Stomach (tissue), 9 donors: ENCODE results near the gene GPRASP2. TPM values are rescaled to one million over a fixed set of nuclear protein-coding genes. Genes with fewer than 3 reads are reported as not detected.

ENCODE experiments used
- DNase-seq, 2 donors: peaks; one replicate each; pipeline versions ENCODE4 v3.0.0 to v3.0.0-alpha.2; 2013 to 2019
- H3K27ac ChIP-seq, 5 donors: fragments of 200-600 bp in 4 of 5; sonication (generic) in 4 of 5; one replicate each; pipeline ENCODE4 v1.5.1; 2013 to 2019; ENCODE audit warnings: mild to moderate bottlenecking in 1 of 5, moderate library complexity in 1 of 5
- H3K27me3 ChIP-seq, 3 donors: fragments of 200-600 bp; sonication (generic); one replicate each; pipeline ENCODE4 v1.5.1; 2017 to 2019; ENCODE audit warnings: mixed run types in 1 of 3
- H3K36me3 ChIP-seq, 4 donors: fragments of 200-600 bp; sonication (generic); 1 replicate in 3 of 4; 2 replicates in 1 of 4; pipeline ENCODE4 v1.5.1; 2016 to 2019
- H3K4me1 ChIP-seq, 4 donors: fragments of 200-600 bp; sonication (generic); one replicate each; pipeline ENCODE4 v1.5.1; 2016 to 2019
- H3K4me3 ChIP-seq, 4 donors: fragments of 200-600 bp; sonication (generic) in 3 of 4; one replicate each; pipeline ENCODE4 v1.5.1; 2016 to 2019; ENCODE audit warnings: mild to moderate bottlenecking in 1 of 4
- H3K9me3 ChIP-seq, 4 donors: fragments of 200-600 bp; sonication (generic); one replicate each; pipeline ENCODE4 v1.5.1; 2016 to 2019
- EP300 ChIP-seq: sonication (generic); formaldehyde crosslinking; IDR thresholded peaks from one replicate; pipeline ENCODE4 v1.6.1; 2017; ENCODE audit warnings: antibody characterized with exemption
- POLR2A ChIP-seq, 4 donors: fragments of 450-650 bp; IDR thresholded peaks; one replicate each; pipeline ENCODE4 v1.6.1; 2016; ENCODE audit warnings: antibody characterized with exemption in 4 of 4, control low read depth in 2 of 4, mild to moderate bottlenecking in 1 of 4, moderate library complexity in 1 of 4
- POLR2AphosphoS5 ChIP-seq, 3 donors: sonication (generic); formaldehyde crosslinking; IDR thresholded peaks; one replicate each; pipeline ENCODE4 v1.6.1; 2016; ENCODE audit warnings: antibody characterized with exemption in 3 of 3
- WGBS, 5 donors: extraction: QIAGEN DNeasy Blood & Tissue Kit in 3 of 5; methylation state at CpG; one replicate each; pipeline versions ENCODE4 v1.1.5 to v1.1.7; 2013 to 2018; 5-methylcytosine and 5-hydroxymethylcytosine counted together
- intact Hi-C: fragments of 100-400 bp; cut with DNase I; formaldehyde crosslinking; loops from one replicate; pipeline ENCODE4 v1.15.1; 2023; ENCODE audit warnings: low total_unique reads
- polyA plus RNA-seq, 3 donors: library from polyadenylated mRNA; stranded (reverse); fragments of 200-250 nt; gene quantifications; one replicate each; pipeline ENCODE4 v1.2.3, GENCODE V29; 2013
- total RNA-seq, 5 donors: library from RNA; depleted of rRNA; stranded (reverse); fragments of >200 nt; gene quantifications; one replicate each; pipeline versions ENCODE4 v1.1.0 to v1.2.3, GENCODE V29; 2014 to 2016
- TF ChIP-seq, protein P1 (sequence below), 7 experiments: fragments of 450-650 bp in 4 of 7; fragments of 200-600 bp in 3 of 7; sonication (generic) in 3 of 7; IDR thresholded peaks; one replicate each; pipeline ENCODE4 v1.5.1; 2016 to 2019; ENCODE audit warnings: antibody characterized with exemption in 7 of 7, control low read depth in 2 of 7, mild to moderate bottlenecking in 1 of 7
- donor health status: healthy with polysubstance abuse.
- donor health status: Bipolar disorder and iron deficiency.
- donor health status: healthy.

The GPRASP2 gene
- total and polyA plus RNA-seq, 8 donors, result 0.58 to 32.1 (median 2.7) TPM; not detected in 1

- Histone ChIP-seq H3K4me3 (no peak overlapping the region), H3K9me3 (peaks cover 0 to under 1% (median 0%) of the 10 kb centered on the region in 4 donors), H3K36me3 (no peaks in the 10 kb centered on the region), H3K4me1 (peaks cover 0 to 8% (median 5%) of the 10 kb centered on the region in 4 donors), H3K27me3 (peaks cover 0 to 17% (median 5%) of the 10 kb centered on the region in 3 donors), H3K27ac (no peak overlapping the region)
- no peak for TF ChIP-seq POLR2A (IDR thresholded peaks at IDR 0.05)
- TF ChIP-seq POLR2AphosphoS5 (IDR thresholded peaks at IDR 0.05), result no peak
- TF ChIP-seq EP300, result no peak
- TF ChIP-seq, protein P1, sequence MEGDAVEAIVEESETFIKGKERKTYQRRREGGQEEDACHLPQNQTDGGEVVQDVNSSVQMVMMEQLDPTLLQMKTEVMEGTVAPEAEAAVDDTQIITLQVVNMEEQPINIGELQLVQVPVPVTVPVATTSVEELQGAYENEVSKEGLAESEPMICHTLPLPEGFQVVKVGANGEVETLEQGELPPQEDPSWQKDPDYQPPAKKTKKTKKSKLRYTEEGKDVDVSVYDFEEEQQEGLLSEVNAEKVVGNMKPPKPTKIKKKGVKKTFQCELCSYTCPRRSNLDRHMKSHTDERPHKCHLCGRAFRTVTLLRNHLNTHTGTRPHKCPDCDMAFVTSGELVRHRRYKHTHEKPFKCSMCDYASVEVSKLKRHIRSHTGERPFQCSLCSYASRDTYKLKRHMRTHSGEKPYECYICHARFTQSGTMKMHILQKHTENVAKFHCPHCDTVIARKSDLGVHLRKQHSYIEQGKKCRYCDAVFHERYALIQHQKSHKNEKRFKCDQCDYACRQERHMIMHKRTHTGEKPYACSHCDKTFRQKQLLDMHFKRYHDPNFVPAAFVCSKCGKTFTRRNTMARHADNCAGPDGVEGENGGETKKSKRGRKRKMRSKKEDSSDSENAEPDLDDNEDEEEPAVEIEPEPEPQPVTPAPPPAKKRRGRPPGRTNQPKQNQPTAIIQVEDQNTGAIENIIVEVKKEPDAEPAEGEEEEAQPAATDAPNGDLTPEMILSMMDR (IDR thresholded peaks at IDR 0.05), result no peak
- intact Hi-C loops, result no loop called here
- WGBS, 5 donors, result 42 to 64% (median 51%) methylated on average over 2 of the region's 2 CpGs
- no peak for DNase-seq
Measured at GRCh38 chrX:102708900-102709299, 3.3 kb upstream of the GPRASP2 start.

DNA sequence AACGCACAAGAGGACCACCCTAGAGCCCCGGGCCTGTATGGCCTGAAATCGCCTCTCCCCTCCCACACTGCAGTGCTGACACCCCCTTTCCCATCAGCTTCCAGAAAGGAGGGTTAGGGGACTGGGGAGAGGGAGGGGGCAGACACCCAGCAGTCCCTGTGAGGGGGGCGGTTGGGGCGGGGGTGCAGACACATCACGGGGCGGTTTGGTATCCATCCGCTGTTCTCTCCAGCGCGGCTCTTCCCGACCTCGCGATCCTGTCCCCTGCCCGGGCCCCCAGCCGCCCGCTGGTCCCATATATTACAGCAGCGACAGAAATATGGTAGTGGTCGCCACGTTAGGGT, 404 bp upstream of the GPRASP2 start:
- no peaks in the 10 kb centered on the region for H3K9me3 ChIP-seq
- H3K27ac ChIP-seq, result peak overlapping the region in 1 of 5 donors; percentile 87
- peak overlapping the region; percentile 62 to 64 (median 64) for H3K4me3 ChIP-seq
- no peaks in the 10 kb centered on the region for H3K36me3 ChIP-seq
- H3K4me1 ChIP-seq, result peaks cover 0 to 8% (median 5%) of the 10 kb centered on the region in 4 donors
- TF ChIP-seq POLR2AphosphoS5 (IDR thresholded peaks at IDR 0.05) (no peak), EP300 (no peak)
- TF ChIP-seq, protein P1 (IDR thresholded peaks at IDR 0.05), result no peak
- peaks cover 0 to 17% (median 5%) of the 10 kb centered on the region in 3 donors for H3K27me3 ChIP-seq
- intact Hi-C loops, result no loop called here
- no peak for DNase-seq
- 11 to 38% (median 19%) methylated on average over 13 to 19 of the region's 19 CpGs; no CpG with 5 or more reads in 1 of the 5 donors for WGBS, 5 donors

DNA sequence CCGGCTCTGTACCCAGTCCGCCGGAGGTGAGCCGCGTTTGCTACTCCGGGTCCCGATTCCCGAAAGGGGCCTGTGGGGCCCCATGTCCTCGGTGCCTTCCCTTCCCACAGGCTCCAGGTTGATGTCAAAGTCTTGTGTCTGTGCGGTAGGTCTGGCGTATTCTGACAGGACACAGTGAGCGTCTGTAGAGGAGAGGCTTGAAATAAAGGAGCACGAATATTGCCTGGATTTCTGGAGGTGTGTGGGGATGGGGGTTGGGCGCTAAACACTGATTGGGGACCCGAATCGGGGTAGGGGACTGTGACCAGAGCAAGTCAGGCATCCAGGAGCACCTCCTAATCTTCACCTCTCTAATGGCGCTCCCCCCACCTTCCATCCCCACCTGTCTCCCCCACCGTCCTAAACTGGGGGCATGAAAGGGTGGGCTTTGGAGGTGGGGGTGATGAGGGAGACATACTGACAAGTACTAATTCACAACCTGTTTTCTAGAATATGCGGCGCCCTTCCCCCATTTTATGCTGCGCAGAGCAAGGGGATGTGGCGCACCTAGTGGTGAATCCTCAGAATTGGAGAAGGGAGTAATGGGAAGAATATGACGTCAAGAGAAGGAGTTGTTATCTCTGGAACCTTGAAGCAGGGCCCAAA, 855 bp downstream of the GPRASP2 start:
- WGBS, 5 donors, result 3 to 56% (median 9%) methylated on average over 10 to 23 of the region's 23 CpGs
- intact Hi-C loops, result no loop called here
- Histone ChIP-seq H3K27me3 (peaks cover 0 to 17% (median 5%) of the 10 kb centered on the region in 3 donors), H3K4me1 (peaks cover 0 to 8% (median 5%) of the 10 kb centered on the region in 4 donors), H3K9me3 (no peaks in the 10 kb centered on the region), H3K36me3 (no peaks in the 10 kb centered on the region), H3K4me3 (peak overlapping the region; percentile 62 to 64 (median 64)), H3K27ac (peak overlapping the region; percentile 16 to 87 (median 74))
- DNase-seq, result peak; percentile 42 to 86
- peak in 1 of 3 donors; percentile 7 for TF ChIP-seq POLR2AphosphoS5 (IDR thresholded peaks at IDR 0.05)
- TF ChIP-seq POLR2A (IDR thresholded peaks at IDR 0.05), result no peak
- TF ChIP-seq, protein P1 (IDR thresholded peaks at IDR 0.05), result peak in 5 of 7 experiments; percentile 24 to 52 (median 43)
- TF ChIP-seq EP300, result no peak

DNA sequence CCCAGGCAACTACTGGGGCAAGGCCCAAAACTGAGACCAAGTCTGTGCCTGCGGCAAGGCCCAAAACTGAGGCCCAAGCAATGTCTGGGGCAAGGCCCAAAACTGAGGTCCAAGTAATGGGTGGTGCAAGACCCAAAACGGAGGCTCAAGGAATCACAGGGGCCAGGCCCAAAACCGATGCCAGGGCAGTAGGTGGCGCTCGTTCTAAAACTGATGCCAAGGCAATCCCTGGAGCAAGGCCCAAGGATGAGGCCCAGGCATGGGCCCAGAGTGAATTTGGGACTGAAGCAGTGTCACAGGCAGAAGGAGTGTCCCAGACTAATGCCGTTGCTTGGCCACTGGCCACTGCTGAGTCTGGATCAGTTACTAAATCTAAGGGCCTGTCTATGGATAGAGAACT, 2.7 kb downstream of the GPRASP2 start:
- Histone ChIP-seq H3K27me3 (peaks cover 0 to 17% (median 5%) of the 10 kb centered on the region in 3 donors), H3K4me1 (peaks cover 0 to 10% (median 5%) of the 10 kb centered on the region in 4 donors), H3K27ac (no peak overlapping the region), H3K9me3 (no peaks in the 10 kb centered on the region), H3K4me3 (no peak overlapping the region), H3K36me3 (no peaks in the 10 kb centered on the region)
- intact Hi-C loops, result no loop called here
- 65 to 91% (median 83%) methylated on average over 1 to 6 of the region's 6 CpGs for WGBS, 5 donors
- DNase-seq, result no peak
- no peak for TF ChIP-seq POLR2AphosphoS5 (IDR thresholded peaks at IDR 0.05)
- TF ChIP-seq, protein P1 (IDR thresholded peaks at IDR 0.05), result no peak
- no peak for TF ChIP-seq POLR2A (IDR thresholded peaks at IDR 0.05)
- TF ChIP-seq EP300, result no peak
